Measurements from ENCODE around the gene USP31. TPM values are rescaled to one million over a fixed set of nuclear protein-coding genes. Genes with fewer than 3 reads are reported as not detected.
"Not testable (repeated sequence)": the region's sequence is repeated elsewhere in the genome, so short reads cannot be mapped to it uniquely, and the experiment has no call there.

USP31 gene
- total RNA-seq, 1 donor from 2014 or later = 11.8 TPM

- no peak overlapping the region for H3K4me3 ChIP-seq (ENCODE audit: low read depth, low read length)
- TF ChIP-seq, protein P1, sequence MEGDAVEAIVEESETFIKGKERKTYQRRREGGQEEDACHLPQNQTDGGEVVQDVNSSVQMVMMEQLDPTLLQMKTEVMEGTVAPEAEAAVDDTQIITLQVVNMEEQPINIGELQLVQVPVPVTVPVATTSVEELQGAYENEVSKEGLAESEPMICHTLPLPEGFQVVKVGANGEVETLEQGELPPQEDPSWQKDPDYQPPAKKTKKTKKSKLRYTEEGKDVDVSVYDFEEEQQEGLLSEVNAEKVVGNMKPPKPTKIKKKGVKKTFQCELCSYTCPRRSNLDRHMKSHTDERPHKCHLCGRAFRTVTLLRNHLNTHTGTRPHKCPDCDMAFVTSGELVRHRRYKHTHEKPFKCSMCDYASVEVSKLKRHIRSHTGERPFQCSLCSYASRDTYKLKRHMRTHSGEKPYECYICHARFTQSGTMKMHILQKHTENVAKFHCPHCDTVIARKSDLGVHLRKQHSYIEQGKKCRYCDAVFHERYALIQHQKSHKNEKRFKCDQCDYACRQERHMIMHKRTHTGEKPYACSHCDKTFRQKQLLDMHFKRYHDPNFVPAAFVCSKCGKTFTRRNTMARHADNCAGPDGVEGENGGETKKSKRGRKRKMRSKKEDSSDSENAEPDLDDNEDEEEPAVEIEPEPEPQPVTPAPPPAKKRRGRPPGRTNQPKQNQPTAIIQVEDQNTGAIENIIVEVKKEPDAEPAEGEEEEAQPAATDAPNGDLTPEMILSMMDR (conservative IDR thresholded peaks at IDR 0.05; ENCODE audit: low read depth, low read length) = no peak
- DNase-seq (ENCODE audit: low read depth) = no peak
These were observed 45.0 kb downstream of the USP31 start for GRCh38 chr16:23104032-23104955.

- H3K4me3 ChIP-seq (ENCODE audit: low read depth, low read length) = no peak overlapping the region
- no peak for DNase-seq (ENCODE audit: low read depth)
- TF ChIP-seq, protein P1 (conservative IDR thresholded peaks at IDR 0.05; ENCODE audit: low read depth, low read length) = no peak
These were observed 45.6 kb downstream of the USP31 start for GRCh38 chr16:23103603-23104002.

GRCh38 chr16:23101012-23101550 is 48.2 kb downstream of the USP31 start:
- TF ChIP-seq, protein P1 (conservative IDR thresholded peaks at IDR 0.05; ENCODE audit: low read depth, low read length) = no peak
- H3K4me3 ChIP-seq (ENCODE audit: low read depth, low read length) = no peak overlapping the region
- no peak for DNase-seq (ENCODE audit: low read depth)

GRCh38 chr16:23096450-23096849 is 52.8 kb downstream of the USP31 start:
- H3K4me3 ChIP-seq (ENCODE audit: low read depth, low read length); DNase-seq (ENCODE audit: low read depth): not testable (repeated sequence)

GRCh38 chr16:23094136-23094535 is 55.1 kb downstream of the USP31 start:
- not testable (repeated sequence) for DNase-seq (ENCODE audit: low read depth); H3K4me3 ChIP-seq (ENCODE audit: low read depth, low read length)

DNA sequence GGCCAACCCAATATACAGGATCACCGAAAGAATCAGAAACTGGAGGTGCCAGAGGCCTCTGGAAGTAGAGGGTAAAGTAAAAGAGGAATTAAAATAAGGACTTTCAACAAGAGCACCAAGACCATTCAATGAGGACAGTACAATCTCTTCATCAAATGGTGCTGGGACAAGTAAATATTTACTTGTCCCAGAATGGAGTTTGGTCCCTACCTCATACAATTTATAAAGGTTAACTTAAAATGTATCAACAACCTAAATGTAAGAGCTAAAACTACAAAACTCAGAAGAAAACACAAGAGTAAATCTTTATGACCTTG is 56.5 kb downstream of the USP31 start:
- TF ChIP-seq, protein P1 (conservative IDR thresholded peaks at IDR 0.05; ENCODE audit: low read depth, low read length) = no peak
- no peak overlapping the region for H3K4me3 ChIP-seq (ENCODE audit: low read depth, low read length)

DNA sequence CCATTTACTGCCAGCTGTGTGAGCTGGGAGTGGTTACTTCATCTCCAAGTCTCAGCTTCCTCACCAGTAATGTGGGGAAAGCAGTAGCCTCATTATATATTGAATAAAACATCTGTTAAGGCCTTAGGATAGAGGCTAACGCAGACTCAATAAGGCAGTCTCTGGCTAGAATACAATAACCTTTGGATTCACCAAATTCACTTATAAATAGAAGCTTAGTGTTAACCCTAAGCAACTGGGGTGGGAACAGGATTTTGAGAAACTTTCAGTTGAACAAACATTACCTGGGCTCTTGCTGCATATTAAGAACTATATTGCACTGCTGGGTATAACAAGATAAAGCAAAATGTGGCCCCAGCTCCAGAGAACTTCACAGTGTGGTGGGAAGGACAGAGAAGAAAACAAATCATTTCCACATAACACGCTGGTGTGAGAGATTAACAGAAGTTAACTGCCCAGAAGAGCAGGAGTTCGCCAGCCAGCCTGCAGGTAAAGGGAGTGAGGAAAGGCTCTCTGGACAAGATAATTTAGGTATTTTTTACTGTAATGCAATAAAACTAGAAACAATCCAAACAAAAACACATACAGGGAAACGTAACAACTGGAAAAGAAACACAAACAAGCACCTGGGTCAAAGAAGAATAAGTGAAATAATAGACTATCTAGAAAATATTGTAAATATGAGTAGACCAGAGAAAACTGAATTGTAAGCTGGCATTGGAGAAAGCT is 57.0 kb downstream of the USP31 start:
- TF ChIP-seq, protein P1 (conservative IDR thresholded peaks at IDR 0.05; ENCODE audit: low read depth, low read length) = no peak
- DNase-seq (ENCODE audit: low read depth) = no peak
- H3K4me3 ChIP-seq (ENCODE audit: low read depth, low read length) = no peak overlapping the region

More for the DNA sequence above, 56.5 kb downstream of the USP31 start:
- DNase-seq (ENCODE audit: low read depth) = no peak
